Mesothelial cell of epicardium (in vitro differentiated cells): ENCODE results near the gene TNFRSF1B. TPM values are rescaled to one million over a fixed set of nuclear protein-coding genes. Genes with fewer than 3 reads are reported as not detected.

ENCODE experiments used
- DNase-seq, 2 experiments: peaks; one replicate each; pipeline ENCODE4 v3.0.0; 2021; ENCODE audit warnings: low spot score in 2 of 2; ENCODE audit not compliant: unreplicated experiment in 2 of 2
- H3K27ac Mint-ChIP-seq: 2 replicates; pipeline ENCODE4 v1.8.0; 2021; ENCODE audit warnings: mixed read lengths
- H3K27me3 Mint-ChIP-seq: 2 replicates; pipeline ENCODE4 v1.8.0; 2021; ENCODE audit warnings: low read depth, mixed read lengths
- H3K36me3 Mint-ChIP-seq: 2 replicates; pipeline ENCODE4 v1.8.0; 2021; ENCODE audit warnings: mixed read lengths
- H3K4me1 Mint-ChIP-seq: 2 replicates; pipeline ENCODE4 v1.8.0; 2021; ENCODE audit warnings: mixed read lengths
- H3K4me3 Mint-ChIP-seq: 2 replicates; pipeline ENCODE4 v1.8.0; 2021; ENCODE audit warnings: mild to moderate bottlenecking, moderate library complexity, mixed read lengths
- H3K9me3 Mint-ChIP-seq: 2 replicates; pipeline ENCODE4 v1.8.0; 2021; ENCODE audit warnings: mixed read lengths
- CTCF ChIP-seq: fragments of 200-600 bp; sonication (generic); IDR thresholded peaks from one replicate; pipeline ENCODE4 v1.5.0; 2021; ENCODE audit warnings: antibody characterized with exemption; ENCODE audit not compliant: unreplicated experiment
- total RNA-seq: library from RNA; stranded (reverse); gene quantifications from 3 replicates; pipeline ENCODE4 v1.2.1, GENCODE V29; 2021

TNFRSF1B gene
- total RNA-seq, 1 donor from 2014 or later, result 2.9 TPM

- Mint-ChIP-seq H3K27me3 (no peaks in the 10 kb centered on the region), H3K36me3 (no peaks in the 10 kb centered on the region), H3K27ac (no peak overlapping the region), H3K4me1 (peaks cover 17% of the 10 kb centered on the region), H3K9me3 (no peaks in the 10 kb centered on the region), H3K4me3 (no peak overlapping the region)
- TF ChIP-seq CTCF, result no peak
- no peak for DNase-seq
These were observed 23.1 kb upstream of the TNFRSF1B start for GRCh38 chr1:12143631-12144155.

- TF ChIP-seq CTCF, result no peak
- H3K27me3 Mint-ChIP-seq, result no peaks in the 10 kb centered on the region
- H3K4me1 Mint-ChIP-seq, result peaks cover 22% of the 10 kb centered on the region
- no peak overlapping the region for H3K4me3 Mint-ChIP-seq
- DNase-seq, result no peak
- no peak overlapping the region for H3K27ac Mint-ChIP-seq
- H3K36me3 Mint-ChIP-seq, result no peaks in the 10 kb centered on the region
- H3K9me3 Mint-ChIP-seq, result no peaks in the 10 kb centered on the region
These were observed 22.6 kb upstream of the TNFRSF1B start for GRCh38 chr1:12144236-12144635.

DNA sequence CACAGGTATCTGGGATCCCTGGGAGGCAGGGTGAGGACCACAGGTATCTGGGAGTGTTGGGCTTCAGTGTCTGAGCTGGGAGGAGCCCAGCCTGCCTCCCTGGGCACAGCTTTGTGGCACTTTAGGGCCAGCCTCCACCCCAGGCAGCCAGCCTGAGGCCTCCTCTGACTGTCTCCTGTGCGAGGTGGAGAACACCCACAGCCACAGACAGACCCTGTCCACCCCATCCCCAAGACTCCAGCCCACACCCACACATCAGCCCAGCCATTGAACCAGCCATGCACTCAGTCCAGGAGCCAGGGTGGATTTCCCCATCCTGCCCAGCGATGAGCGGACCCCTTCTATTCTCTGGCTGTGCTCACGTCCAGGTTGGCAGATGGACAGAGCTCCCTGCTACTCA, 21.8 kb upstream of the TNFRSF1B start:
- Mint-ChIP-seq H3K27ac (no peak overlapping the region), H3K36me3 (peaks cover 1% of the 10 kb centered on the region), H3K4me1 (peaks cover 24% of the 10 kb centered on the region), H3K27me3 (no peaks in the 10 kb centered on the region), H3K4me3 (no peak overlapping the region), H3K9me3 (peaks cover 5% of the 10 kb centered on the region)
- no peak for TF ChIP-seq CTCF
- DNase-seq, result no peak

GRCh38 chr1:12145616-12146342, 21.0 kb upstream of the TNFRSF1B start:
- DNase-seq, result no peak
- H3K4me1 Mint-ChIP-seq, result peaks cover 24% of the 10 kb centered on the region
- peaks cover 1% of the 10 kb centered on the region for H3K36me3 Mint-ChIP-seq
- TF ChIP-seq CTCF, result no peak
- no peak overlapping the region for H3K27ac Mint-ChIP-seq
- H3K4me3 Mint-ChIP-seq, result no peak overlapping the region
- H3K27me3 Mint-ChIP-seq, result no peaks in the 10 kb centered on the region
- H3K9me3 Mint-ChIP-seq, result peaks cover 5% of the 10 kb centered on the region

- H3K4me3 Mint-ChIP-seq, result no peak overlapping the region
- H3K4me1 Mint-ChIP-seq, result peaks cover 18% of the 10 kb centered on the region
- peaks cover 1% of the 10 kb centered on the region for H3K36me3 Mint-ChIP-seq
- TF ChIP-seq CTCF, result no peak
- H3K9me3 Mint-ChIP-seq, result peaks cover 5% of the 10 kb centered on the region
- DNase-seq, result no peak
- no peaks in the 10 kb centered on the region for H3K27me3 Mint-ChIP-seq
- no peak overlapping the region for H3K27ac Mint-ChIP-seq
These were observed 20.3 kb upstream of the TNFRSF1B start for GRCh38 chr1:12146343-12147112.
